ENCODE measurements around the gene FUT4. TPM values are rescaled to one million over a fixed set of nuclear protein-coding genes. Genes with fewer than 3 reads are reported as not detected.

Gene FUT4
- total RNA-seq, 1 donor from 2014 or later = 7.3 TPM

DNA sequence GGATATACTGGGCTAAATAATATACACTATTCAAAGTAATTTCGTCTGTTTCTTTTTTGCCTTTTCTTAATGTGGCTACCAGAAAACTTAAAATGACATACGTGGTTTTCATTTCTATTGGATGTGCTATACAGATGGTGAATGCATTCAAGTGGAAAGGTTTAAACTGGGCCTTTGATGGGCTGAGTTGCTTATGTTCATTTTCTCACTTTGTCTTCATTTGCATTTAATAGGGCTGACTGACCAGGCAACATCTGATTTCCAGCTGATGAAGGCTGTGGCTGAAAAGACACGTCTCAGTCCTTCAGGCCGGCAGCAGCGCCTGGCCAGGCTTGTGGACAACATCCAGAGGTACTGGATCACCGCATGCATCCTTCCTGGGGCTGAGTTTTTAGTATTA lies 51.4 kb downstream of the FUT4 start:
- DNase-seq (ENCODE audit: low spot score in 2 of 2) (no peak), FAIRE-seq (no peak)

DNA sequence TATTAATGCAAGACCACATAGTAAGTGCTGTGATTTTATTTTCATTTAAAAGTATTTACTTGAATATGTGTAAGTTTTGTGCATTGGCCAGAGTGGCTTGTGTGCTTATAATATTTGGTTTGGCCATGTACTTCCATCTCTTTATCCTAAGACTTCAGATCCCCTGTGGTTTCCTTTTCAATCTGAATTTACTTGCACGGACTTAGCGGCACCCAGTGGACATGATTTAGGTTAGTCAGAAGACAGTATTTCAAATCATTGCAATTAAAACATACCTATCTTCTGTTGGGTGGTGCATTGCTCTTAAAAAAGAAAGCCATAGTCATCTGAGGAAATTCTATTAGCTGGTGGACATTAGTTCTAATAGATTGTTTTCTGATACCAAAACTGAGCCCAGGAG lies 54.2 kb downstream of the FUT4 start:
- FAIRE-seq = no peak

More for the DNA sequence above, 54.2 kb downstream of the FUT4 start:
- no peak for DNase-seq (ENCODE audit: low spot score in 2 of 2)

Other genes with a start within 250 kb of the FUT4 start
- gene IZUMO1R, start 239.3 kb upstream of the FUT4 start, total RNA-seq = not detected
- gene GPR83, start 142.5 kb upstream of the FUT4 start, total RNA-seq = 1.2 TPM
- 12.6 TPM for gene MRE11, start 50.1 kb upstream of the FUT4 start, total RNA-seq
- gene ANKRD49, start 49.9 kb upstream of the FUT4 start, total RNA-seq = 25.3 TPM
- gene C11orf97, start 31.5 kb upstream of the FUT4 start, total RNA-seq = not detected
- 7.7 TPM for gene PIWIL4, start 23.4 kb downstream of the FUT4 start, total RNA-seq
- gene AMOTL1, start 224.4 kb downstream of the FUT4 start, total RNA-seq = 35.5 TPM

Data from frontal cortex (tissue), 4 donors.